GM21367 (cell line): Measurements from ENCODE around the gene NFILZ.
"Not testable (repeated sequence)": the region's sequence is repeated elsewhere in the genome, so short reads cannot be mapped to it uniquely, and the experiment has no call there.

ENCODE experiments used
- ATAC-seq: cut with Tn5 transposase; IDR thresholded peaks from one replicate; pipeline ENCODE4 v1.9.1; 2021; ENCODE audit not compliant: unreplicated experiment

NFILZ gene

DNA sequence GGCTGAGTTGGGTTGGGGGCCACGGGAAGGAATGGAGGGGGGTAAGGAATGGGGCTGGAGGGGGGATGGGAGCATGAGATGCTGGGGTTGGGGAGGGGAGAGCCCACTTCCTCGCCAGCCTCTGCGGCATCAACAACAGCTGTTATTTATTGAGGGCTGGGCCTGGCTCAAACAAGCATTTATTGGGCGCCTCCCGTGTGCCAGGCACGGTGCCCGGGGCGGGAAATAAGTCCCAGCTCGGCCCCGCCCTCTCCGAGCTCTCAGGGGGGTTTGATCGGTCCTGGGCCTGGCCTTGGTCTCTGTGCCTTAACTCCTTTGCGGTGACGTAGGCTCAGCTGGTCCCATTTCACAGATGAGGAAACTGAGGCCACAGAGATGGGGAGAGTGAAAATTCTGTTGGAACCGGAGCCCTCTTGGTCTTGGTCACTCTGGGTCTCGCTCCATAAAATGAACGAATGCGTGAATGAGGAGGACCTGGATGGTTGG lies 19.0 kb upstream of the NFILZ start:
- no peak for ATAC-seq

GRCh38 chr19:8611877-8612806 lies 18.3 kb upstream of the NFILZ start:
- no peak for ATAC-seq

DNA sequence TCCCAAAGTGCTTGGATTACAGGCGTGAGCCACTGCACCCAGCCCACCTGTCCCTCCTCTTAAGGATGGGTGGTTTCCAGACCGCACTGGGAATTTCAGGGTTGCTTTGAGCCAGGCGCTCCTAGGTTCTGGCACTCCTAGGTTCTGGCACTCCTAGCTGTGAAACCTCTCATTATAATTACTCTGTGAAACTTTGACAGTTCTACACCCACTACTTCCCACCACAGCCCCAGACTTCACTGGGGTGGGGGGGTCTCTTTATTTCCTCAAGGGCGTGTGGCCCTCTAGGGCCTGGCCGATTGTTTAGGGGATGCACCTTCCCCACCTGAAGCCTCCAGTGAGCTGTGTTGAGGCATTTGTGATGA lies 17.6 kb upstream of the NFILZ start:
- ATAC-seq, result no peak

DNA sequence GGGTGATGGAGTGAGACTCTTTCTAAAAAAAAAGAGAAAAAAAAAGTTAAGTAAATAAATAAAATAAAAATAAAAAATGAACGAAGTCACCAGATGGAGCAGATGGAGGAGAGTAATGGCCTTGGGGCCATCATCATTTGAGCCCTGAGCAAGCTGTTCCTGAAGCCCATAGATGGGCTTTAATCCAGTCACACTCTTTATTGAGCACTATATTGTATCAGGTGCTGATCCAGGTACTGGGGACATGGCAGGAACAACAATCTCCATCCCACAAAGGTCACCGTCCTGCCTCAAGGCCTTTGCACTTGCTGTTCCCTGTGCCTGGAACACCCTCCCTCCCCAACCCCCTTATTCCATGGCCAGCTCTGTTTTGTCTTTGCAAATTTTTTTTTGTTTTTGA lies 16.0 kb upstream of the NFILZ start:
- ATAC-seq, result no peak

- no peak for ATAC-seq
Observed at GRCh38 chr19:8615024-8615423, 15.4 kb upstream of the NFILZ start.

DNA sequence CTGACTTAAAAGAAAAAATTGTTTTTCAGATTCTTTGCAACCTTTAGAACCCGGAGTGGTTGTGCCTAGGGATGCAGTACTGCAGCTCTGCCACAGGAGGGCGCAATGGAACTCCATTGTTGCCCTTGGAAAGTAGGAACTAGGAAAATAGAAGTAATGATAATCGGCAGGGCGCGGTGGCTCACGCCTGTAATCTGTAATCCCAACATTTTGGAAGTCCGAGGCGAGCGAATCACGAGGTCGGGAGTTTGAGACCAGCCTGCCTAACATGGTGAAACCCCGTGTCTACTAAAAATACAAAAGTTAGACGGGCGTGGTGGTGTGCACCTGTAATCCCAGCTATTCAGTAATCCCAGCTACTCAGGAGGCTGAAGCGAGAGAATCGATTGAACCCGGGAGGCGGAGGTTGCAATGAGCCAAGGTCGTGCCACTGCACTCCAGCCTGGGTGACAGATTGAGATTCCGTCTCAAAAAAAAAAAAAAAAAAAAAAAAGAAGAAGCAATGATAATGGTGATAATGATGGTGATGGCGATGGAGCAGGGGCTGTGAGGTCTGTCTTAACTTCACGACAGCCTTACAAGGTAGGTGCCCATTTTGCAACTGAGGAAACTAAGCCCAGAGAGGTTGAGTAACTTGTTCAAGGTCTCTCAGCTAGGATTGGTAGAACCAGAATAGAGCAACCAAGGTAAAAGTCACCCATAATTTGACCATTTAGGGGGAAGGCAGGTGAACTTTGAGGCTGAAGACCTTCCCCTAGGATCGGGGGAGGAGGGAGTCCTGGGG lies 14.4 kb upstream of the NFILZ start:
- ATAC-seq, result no peak

DNA sequence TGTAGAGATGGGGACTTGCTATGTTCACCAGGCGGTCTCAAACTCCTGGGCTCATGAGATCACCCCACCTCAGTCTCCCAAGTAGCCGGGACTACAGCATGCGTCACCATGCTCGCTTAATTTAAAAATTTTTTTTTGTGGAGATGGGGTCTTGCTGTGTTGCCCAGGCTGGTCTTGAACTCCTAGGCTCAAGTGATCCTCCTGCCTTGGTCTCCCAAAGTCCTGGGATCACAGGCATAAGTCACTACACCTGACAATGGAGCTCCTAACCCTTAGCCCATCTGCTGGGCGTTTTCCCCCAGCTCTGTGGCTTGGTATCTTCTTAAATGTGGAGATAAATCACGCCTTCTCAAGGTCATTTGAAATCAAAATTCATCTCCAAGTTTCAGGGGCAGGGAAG lies 13.6 kb upstream of the NFILZ start:
- no peak for ATAC-seq

- not testable (repeated sequence) for ATAC-seq
Observed at GRCh38 chr19:8617325-8617724, 13.1 kb upstream of the NFILZ start.

DNA sequence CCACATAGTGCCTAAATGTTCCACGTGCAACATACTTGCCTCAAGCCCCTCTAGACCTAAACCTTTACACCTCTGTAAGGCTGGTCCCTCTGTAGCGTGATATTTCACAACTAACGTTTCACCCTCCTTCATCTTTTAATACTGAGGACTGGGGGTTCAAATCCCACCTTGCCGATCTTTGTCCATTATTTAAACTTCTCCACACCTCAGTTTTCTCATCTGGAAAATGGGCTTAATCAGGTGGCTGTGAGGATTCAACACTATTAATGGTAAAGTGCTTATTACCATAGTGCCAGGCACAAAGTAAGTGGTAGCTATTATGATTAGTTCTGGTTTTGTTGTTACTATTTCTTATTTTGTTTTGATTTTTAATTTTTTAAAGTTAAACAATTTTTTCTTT lies 12.4 kb upstream of the NFILZ start:
- no peak for ATAC-seq

DNA sequence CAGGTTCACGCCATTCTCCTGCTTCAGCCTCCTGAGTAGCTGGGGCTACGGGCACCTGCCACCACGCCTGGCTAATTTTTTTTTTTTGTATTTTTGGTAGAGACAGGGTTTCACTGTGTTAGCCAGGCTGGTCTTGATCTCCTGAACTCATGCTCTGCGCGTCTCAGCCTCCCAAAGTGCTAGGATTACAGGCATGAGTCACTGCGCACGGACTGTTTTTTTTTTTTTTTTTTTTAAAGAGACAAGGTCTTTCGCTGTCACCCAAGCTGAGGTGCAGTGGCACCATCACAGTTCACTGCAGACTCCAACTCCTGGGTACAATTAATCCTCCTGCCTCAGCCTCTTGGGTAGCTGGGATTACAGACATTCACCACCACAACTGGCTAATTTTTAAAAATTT lies 11.7 kb upstream of the NFILZ start:
- ATAC-seq, result no peak

DNA sequence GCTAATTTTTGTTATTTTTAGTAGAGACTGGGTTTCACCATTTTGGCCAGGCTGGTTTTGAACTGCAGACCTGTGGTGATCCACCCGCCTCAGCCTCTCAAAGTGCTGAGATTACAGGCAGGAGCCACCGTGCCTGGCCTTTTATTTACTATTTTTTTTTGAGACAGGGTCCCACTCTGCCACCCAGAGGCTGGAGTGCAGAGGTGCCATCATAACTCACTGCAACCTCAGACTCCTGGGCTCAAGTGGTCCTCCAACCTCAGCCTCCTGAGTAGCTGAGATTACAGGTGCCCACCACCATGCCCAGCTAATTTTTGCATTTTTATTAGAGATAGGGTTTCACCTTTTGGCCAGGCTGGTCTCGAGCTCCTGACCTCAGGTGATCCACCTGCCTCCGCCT lies 7.5 kb upstream of the NFILZ start:
- ATAC-seq, result not testable (repeated sequence)

- no peak for ATAC-seq
Observed at GRCh38 chr19:8626842-8627241, 3.6 kb upstream of the NFILZ start.

DNA sequence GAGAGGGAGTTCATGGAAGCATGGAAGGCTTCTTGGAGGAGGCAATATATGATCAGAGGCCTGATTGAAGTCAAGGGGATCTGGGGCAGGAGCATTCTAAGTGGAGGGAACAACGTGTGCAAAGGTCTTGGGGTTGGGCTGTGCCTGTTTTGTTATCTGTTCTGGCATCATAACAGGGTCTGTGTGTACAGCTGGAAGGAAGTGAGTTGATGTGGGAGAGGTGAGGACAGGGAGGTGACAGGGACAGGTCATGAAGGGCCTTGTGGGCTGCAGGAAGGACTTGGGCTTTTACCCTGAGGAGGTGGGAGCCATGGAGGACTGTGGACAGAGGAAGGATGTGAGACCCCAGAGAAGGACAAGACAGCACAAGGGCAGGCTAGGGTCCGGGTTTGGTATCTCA lies 1.2 kb upstream of the NFILZ start:
- ATAC-seq, result no peak

DNA sequence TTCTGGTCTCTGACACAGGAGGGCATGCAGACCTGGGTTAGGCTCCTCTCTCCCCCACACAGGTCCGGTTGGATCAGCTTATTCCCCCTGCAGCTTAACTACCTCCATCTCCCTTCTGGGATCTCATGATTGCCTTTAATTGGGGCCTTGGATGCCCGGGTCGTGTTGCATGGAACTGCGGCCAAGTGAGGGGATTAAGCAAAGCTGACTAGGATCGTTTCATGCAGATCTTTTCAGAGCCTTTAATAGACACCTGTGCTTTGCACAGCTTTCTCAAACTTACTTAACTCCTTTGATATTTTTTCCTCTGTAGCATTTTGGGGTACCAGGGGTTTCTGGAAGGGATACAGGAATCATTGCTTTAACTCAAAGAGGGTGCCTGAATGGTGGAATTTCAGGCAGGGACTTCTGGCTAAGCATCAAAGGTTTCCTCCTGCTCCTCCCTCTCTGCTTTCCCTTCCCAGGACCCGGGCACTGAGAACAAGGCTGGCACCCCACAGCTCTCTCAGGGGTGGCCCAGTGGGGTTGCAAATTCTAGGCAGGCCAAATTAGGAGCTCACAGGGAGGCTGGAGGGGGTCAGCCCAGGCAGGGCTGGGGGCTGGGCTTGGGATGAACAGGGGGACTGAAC lies 477 bp downstream of the NFILZ start:
- no peak for ATAC-seq

DNA sequence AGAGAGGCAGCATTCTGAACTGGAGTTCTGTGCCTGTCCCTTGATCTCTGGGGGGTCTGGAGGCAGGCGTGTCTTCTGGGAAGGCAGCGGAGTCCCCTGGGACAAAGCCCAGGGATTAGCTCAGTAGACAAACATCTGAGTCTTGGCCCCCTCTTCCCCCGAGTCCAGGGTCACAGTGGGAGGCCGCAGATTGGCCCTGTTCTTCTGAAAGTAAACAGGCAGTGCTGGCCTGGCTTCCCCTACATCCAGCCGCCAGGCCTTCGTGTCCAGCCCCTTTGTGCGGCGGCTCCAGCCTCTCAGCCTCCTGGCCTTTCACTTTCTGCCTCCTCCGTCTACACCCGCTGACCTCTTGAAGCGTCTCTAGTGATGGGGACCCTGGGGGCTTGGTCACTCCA lies 989 bp downstream of the NFILZ start:
- ATAC-seq, result no peak

GRCh38 chr19:8635422-8635821 lies 5.0 kb downstream of the NFILZ start:
- ATAC-seq, result no peak

DNA sequence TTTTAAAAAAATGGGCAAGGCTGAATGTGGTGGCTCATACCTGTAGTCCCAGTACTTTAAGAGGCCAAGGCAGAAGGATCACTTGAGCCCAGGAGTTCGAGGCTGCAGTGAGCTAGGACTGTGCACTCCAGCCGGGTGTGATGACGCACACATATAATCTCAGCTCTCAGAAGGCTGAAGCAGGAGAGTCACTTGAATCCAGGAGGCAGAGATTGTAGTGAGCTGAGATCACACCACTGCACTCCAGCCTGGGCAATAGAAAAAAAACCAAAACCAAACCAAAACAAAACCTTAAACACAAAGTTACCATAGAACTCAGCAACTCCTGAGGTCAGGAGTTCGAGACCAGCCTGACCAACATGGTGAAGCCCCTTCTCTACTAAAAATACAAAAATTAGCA lies 6.6 kb downstream of the NFILZ start:
- ATAC-seq, result not testable (repeated sequence)

DNA sequence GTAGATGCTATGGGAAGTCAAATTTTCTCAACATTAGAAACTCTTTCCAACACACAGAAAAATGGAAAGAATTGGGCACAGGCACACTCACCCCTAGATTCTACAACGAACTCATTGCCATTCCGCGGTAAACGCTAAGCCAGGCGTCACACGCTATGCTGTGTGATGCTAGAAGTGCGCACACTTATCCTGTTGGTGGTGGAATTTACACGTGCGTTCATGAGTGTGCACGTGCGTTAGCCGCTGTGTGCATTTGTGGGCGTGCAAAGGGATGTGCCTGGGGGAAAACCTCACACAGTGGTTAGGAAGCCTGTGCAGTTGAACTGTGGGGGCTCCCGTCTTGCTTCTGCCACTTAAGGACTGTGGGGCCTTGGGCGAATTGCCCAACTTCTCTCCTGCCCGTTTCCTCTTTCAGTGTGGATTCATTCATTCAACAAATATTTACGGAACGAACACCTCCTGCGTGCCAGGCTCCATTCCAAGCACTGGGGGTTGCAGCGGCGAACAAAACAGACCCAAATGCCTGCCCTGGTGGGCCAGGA lies 7.7 kb downstream of the NFILZ start:
- no peak for ATAC-seq

- ATAC-seq, result no peak
Observed at GRCh38 chr19:8639821-8640401, 9.5 kb downstream of the NFILZ start.

- ATAC-seq, result no peak
Observed at GRCh38 chr19:8640402-8641004, 10.1 kb downstream of the NFILZ start.
